H1 (cell line): Measurements from ENCODE around the gene PRC1. TPM values are rescaled to one million over a fixed set of nuclear protein-coding genes. Genes with fewer than 3 reads are reported as not detected.

Experiments used
- CTCF ChIA-PET: fragments of 300-600 bp; sonication (Branson Sonifier 250); formaldehyde crosslinking; loops from one replicate; lab custom pipeline; 2021; ENCODE audit not compliant: partially characterized antibody; lab: Charles Lee
- POLR2A ChIA-PET: fragments of 300-600 bp; sonication (Branson Sonifier 250); formaldehyde crosslinking; loops from one replicate; lab custom pipeline; 2021; ENCODE audit warnings: inconsistent platforms; ENCODE audit not compliant: partially characterized antibody; lab: Charles Lee
- DNase-seq, 2 experiments: peaks; one replicate each; pipeline versions ENCODE4 v3.0.0 to v3.0.0-alpha.2; 2010 to 2022; ENCODE audit warnings: low spot score in 2 of 2, low read depth in 1 of 2, mixed read lengths in 1 of 2
- FAIRE-seq: peaks from 2 replicates; lab custom pipeline; 2011; peaks lifted over from hg19 to GRCh38; lab: Jason Lieb, UNC
- H2AFZ ChIP-seq: 2 replicates; pipeline ENCODE4 v1.8.1; 2012; ENCODE audit warnings: low read length, inconsistent platforms
- H2AK5ac ChIP-seq: 2 replicates; pipeline ENCODE4 v1.6.1; 2013; ENCODE audit warnings: low read depth, low read length
- H2BK120ac ChIP-seq: replicated peaks from 2 replicates; pipeline ENCODE3; 2013; ENCODE audit warnings: low read depth, low read length, inconsistent platforms
- H2BK12ac ChIP-seq: 2 replicates; pipeline ENCODE4 v1.6.1; 2013; ENCODE audit warnings: low read depth, low read length
- H2BK15ac ChIP-seq: 2 replicates; pipeline ENCODE4 v1.6.1; 2013; ENCODE audit warnings: low read length
- H2BK20ac ChIP-seq: 2 replicates; pipeline ENCODE4 v1.6.1; 2013; ENCODE audit warnings: low read length
- H2BK5ac ChIP-seq: 2 replicates; pipeline ENCODE4 v1.6.1; 2013; ENCODE audit warnings: low read depth, low read length
- H3K14ac ChIP-seq: 2 replicates; pipeline ENCODE4 v1.6.1; 2013; ENCODE audit warnings: inconsistent platforms; ENCODE audit not compliant: insufficient read length
- H3K18ac ChIP-seq: 2 replicates; pipeline ENCODE4 v1.6.1; 2013; ENCODE audit warnings: low read length; ENCODE audit errors: extremely low read depth
- H3K23ac ChIP-seq: 2 replicates; pipeline ENCODE4 v1.6.1; 2013; ENCODE audit warnings: inconsistent platforms; ENCODE audit not compliant: insufficient read length
- H3K23me2 ChIP-seq: 2 replicates; pipeline ENCODE4 v1.6.1; 2013; ENCODE audit warnings: low read depth, low read length
- H3K27ac ChIP-seq: 2 replicates; pipeline ENCODE4 v1.6.1; 2011; ENCODE audit warnings: low read depth, low read length, inconsistent platforms
- H3K27me3 ChIP-seq, 4 experiments: replicated peaks in 1 of 4; 1 replicate in 1 of 4; 2 replicates in 3 of 4; pipeline versions ENCODE4 v1.6.1 to v1.8.1; 2011 to 2013; ENCODE audit warnings: low read length in 3 of 4, mild to moderate bottlenecking in 3 of 4, inconsistent platforms in 2 of 4, mixed read lengths in 2 of 4, moderate library complexity in 1 of 4; ENCODE audit not compliant: control insufficient read depth in 3 of 4, insufficient read depth in 3 of 4; ENCODE audit errors: extremely low read depth in 1 of 4
- H3K36me3 ChIP-seq, 4 experiments: 2 replicates each; pipeline versions ENCODE4 v1.6.1 to v1.8.1; 2011 to 2013; ENCODE audit warnings: mild to moderate bottlenecking in 4 of 4, low read length in 3 of 4, moderate library complexity in 2 of 4, control low read depth in 1 of 4, inconsistent platforms in 1 of 4; ENCODE audit not compliant: insufficient read depth in 4 of 4, control insufficient read depth in 2 of 4
- H3K4ac ChIP-seq: replicated peaks from 2 replicates; pipeline ENCODE3; 2013; ENCODE audit warnings: low read length, low read depth, mixed read lengths, inconsistent platforms; ENCODE audit not compliant: insufficient read length
- H3K4me1 ChIP-seq, 4 experiments: replicated peaks in 1 of 4; 1 replicate in 1 of 4; 2 replicates in 3 of 4; pipeline versions ENCODE4 v1.6.1 to v1.8.1; 2011 to 2013; ENCODE audit warnings: low read length in 3 of 4, inconsistent platforms in 2 of 4, mixed read lengths in 1 of 4; ENCODE audit not compliant: insufficient read depth in 4 of 4, control insufficient read depth in 3 of 4
- H3K4me2 ChIP-seq, 2 experiments: 2 replicates each; pipeline versions ENCODE4 v1.6.1 to v1.8.1; 2011 to 2013; ENCODE audit warnings: low read depth in 2 of 2, low read length in 2 of 2, control low read depth in 1 of 2, inconsistent platforms in 1 of 2, mild to moderate bottlenecking in 1 of 2; ENCODE audit not compliant: insufficient read depth in 1 of 2
- H3K4me3 ChIP-seq, 4 experiments: fragments of 200-600, 300-600 bp in 1 of 4; sonication (generic), shearing (Covaris generic), sonication (Bioruptor Twin) in 1 of 4; 2 replicates each; pipeline versions ENCODE4 v1.5.1 to v1.8.1; 2011 to 2016; ENCODE audit warnings: low read length in 4 of 4, low read depth in 3 of 4, control low read depth in 2 of 4, inconsistent platforms in 2 of 4, mild to moderate bottlenecking in 2 of 4, mixed read lengths in 1 of 4, moderate library complexity in 1 of 4; ENCODE audit not compliant: insufficient read depth in 2 of 4; ENCODE audit errors: extremely low read depth in 1 of 4
- H3K56ac ChIP-seq: replicated peaks from 2 replicates; pipeline ENCODE3; 2013; ENCODE audit warnings: low read depth, mild to moderate bottlenecking, mixed read lengths, low read length, inconsistent platforms; ENCODE audit not compliant: insufficient read length
- H3K79me1 ChIP-seq: 2 replicates; pipeline ENCODE4 v1.6.1; 2013; ENCODE audit warnings: low read depth, low read length, control low read depth
- H3K79me2 ChIP-seq, 2 experiments: 2 replicates each; pipeline versions ENCODE4 v1.6.1 to v1.8.1; 2012 to 2013; ENCODE audit warnings: low read length in 2 of 2, mild to moderate bottlenecking in 2 of 2, inconsistent platforms in 1 of 2; ENCODE audit not compliant: insufficient read depth in 2 of 2, control insufficient read depth in 1 of 2
- H3K9ac ChIP-seq, 4 experiments: replicated peaks in 1 of 4; 1 replicate in 1 of 4; 2 replicates in 3 of 4; pipeline versions ENCODE4 v1.6.1 to v1.8.1; 2011 to 2013; ENCODE audit warnings: low read depth in 3 of 4, low read length in 3 of 4, control low read depth in 2 of 4, mild to moderate bottlenecking in 2 of 4, moderate library complexity in 2 of 4, inconsistent platforms in 1 of 4; ENCODE audit errors: extremely low read depth in 1 of 4
- H3K9me3 ChIP-seq, 2 experiments: 2 replicates each; pipeline versions ENCODE4 v1.6.1 to v1.8.1; 2012 to 2013; ENCODE audit warnings: mild to moderate bottlenecking in 2 of 2, moderate library complexity in 2 of 2, control low read depth in 1 of 2, inconsistent platforms in 1 of 2, low read depth in 1 of 2, low read length in 1 of 2, mixed read lengths in 1 of 2; ENCODE audit not compliant: insufficient read depth in 2 of 2
- H4K20me1 ChIP-seq, 2 experiments: replicated peaks in 1 of 2; 2 replicates each; pipeline versions ENCODE3 to v1.8.1; 2011 to 2013; ENCODE audit warnings: inconsistent platforms in 2 of 2, low read length in 2 of 2, mild to moderate bottlenecking in 1 of 2; ENCODE audit not compliant: insufficient read depth in 2 of 2, control insufficient read depth in 1 of 2
- H4K5ac ChIP-seq: 2 replicates; pipeline ENCODE4 v1.6.1; 2013; ENCODE audit warnings: low read length, low read depth, mixed read lengths, inconsistent platforms; ENCODE audit not compliant: insufficient read length
- H4K8ac ChIP-seq: 2 replicates; pipeline ENCODE4 v1.8.0; 2013; ENCODE audit warnings: mild to moderate bottlenecking, moderate library complexity, low read length, inconsistent platforms; ENCODE audit not compliant: insufficient read depth; ENCODE audit errors: extremely low read depth
- H4K91ac ChIP-seq: replicated peaks from 2 replicates; pipeline ENCODE3; 2013; ENCODE audit warnings: low read length, mixed read lengths, inconsistent platforms; ENCODE audit not compliant: insufficient read length
- ATF3 ChIP-seq: IDR thresholded peaks from 2 replicates; pipeline ENCODE4 v1.6.1; 2011; ENCODE audit warnings: low read depth, mild to moderate bottlenecking, low read length; ENCODE audit not compliant: insufficient read depth
- BCL11A ChIP-seq, 2 experiments: IDR thresholded peaks; one replicate each; pipeline ENCODE4 v1.6.1; 2011; ENCODE audit warnings: low read depth in 2 of 2, low read length in 2 of 2, mild to moderate bottlenecking in 2 of 2
- WGBS, 2 experiments: shearing (Covaris generic) in 1 of 2; methylation state at CpG; one replicate each; pipeline versions ENCODE4 v1.1.6 to v1.1.7; 2013 to 2015; ENCODE audit warnings: low lambda C conversion rate in 2 of 2, mixed read lengths in 2 of 2, inconsistent platforms in 1 of 2, low coverage in 1 of 2, missing lambda C conversion rate in 1 of 2; ENCODE audit not compliant: insufficient replicate concordance in 2 of 2, insufficient coverage in 1 of 2, insufficient read length in 1 of 2; ENCODE audit errors: extremely low coverage in 1 of 2, missing lambda C conversion rate in 1 of 2; 5-methylcytosine and 5-hydroxymethylcytosine counted together
- polyA plus RNA-seq, 7 experiments: library from polyadenylated mRNA; depleted of rRNA in 3 of 7; stranded (reverse) in 5 of 7; unstranded in 2 of 7; fragments of >200 nt in 5 of 7; fragments of 200-250 nt in 2 of 7; gene quantifications; 1 replicate in 5 of 7; 2 replicates in 1 of 7; 4 replicates in 1 of 7; pipeline versions ENCODE4 v1.2.1 to v1.2.3, GENCODE V29; 2011 to 2013; ENCODE audit warnings: missing spikeins in 2 of 7, mixed read lengths in 2 of 7
- total RNA-seq: library from RNA; stranded (reverse); fragmentation: NEBNext Ultra II Directional; extraction: Animal tissue kit (Norgen Biotek cat#: 25700); gene quantifications from 2 replicates; pipeline ENCODE4 v1.2.1, GENCODE V29; 2021
- TF ChIP-seq, protein P1 (sequence below), 3 experiments: IDR thresholded peaks; 1 replicate in 2 of 3; 2 replicates in 1 of 3; pipeline versions ENCODE4 v1.5.1 to v1.6.1; 2011; ENCODE audit warnings: low read length in 3 of 3, mild to moderate bottlenecking in 3 of 3, inconsistent platforms in 2 of 3, low read depth in 1 of 3, moderate library complexity in 1 of 3; ENCODE audit not compliant: insufficient read depth in 1 of 3; ENCODE audit errors: control extremely low read depth in 1 of 3

PRC1 gene
- total and polyA plus RNA-seq, 2 of the 8 experiments (the other 6 are each of a cell fraction or from before 2014, with no cell fraction given) = 90.7 to 181 TPM

DNA sequence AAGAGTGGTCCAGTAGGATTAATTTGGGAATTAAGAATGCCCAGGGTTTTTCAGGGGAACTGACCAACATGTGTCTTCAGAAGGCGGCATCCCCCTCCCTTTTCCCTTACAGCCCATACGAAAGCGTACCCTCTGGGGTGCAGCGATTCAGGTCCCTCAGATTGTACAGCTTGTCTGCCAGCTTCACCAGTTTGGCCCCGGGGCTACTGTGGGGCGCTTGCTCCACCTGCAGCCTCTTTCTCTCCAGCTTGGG is 62.8 kb downstream of the PRC1 start:
- Histone ChIP-seq H3K9ac (no peak overlapping the region), H3K9me3 (no peaks in the 10 kb centered on the region), H3K4me2 (peak overlapping the region; percentile 47 to 93; a peak in 3 of 4 replicates), H2BK5ac (no peak overlapping the region), H4K91ac (no peak overlapping the region), H3K23ac (no peak overlapping the region), H3K79me2 (no peaks in the 10 kb centered on the region), H2BK12ac (no peak overlapping the region), H3K14ac (no peak overlapping the region), H2AK5ac (no peak overlapping the region), H4K5ac (no peak overlapping the region), H2BK15ac (no peak overlapping the region)
- POLR2A ChIA-PET = interaction anchor here (0.6 to 5.0 kb wide), 9 partner anchors 22 to 262 kb away, joined by 3 to 24 read pairs (median 3); partner anchors contain the start of genes BLM, MAN2A2 and RCCD1
- 15% methylated on average over 6 of the region's 6 CpGs; no CpG with 5 or more reads in 1 of the 2 experiments for WGBS, 2 experiments
- DNase-seq (no peak), FAIRE-seq (no peak)
- TF ChIP-seq, protein P1, sequence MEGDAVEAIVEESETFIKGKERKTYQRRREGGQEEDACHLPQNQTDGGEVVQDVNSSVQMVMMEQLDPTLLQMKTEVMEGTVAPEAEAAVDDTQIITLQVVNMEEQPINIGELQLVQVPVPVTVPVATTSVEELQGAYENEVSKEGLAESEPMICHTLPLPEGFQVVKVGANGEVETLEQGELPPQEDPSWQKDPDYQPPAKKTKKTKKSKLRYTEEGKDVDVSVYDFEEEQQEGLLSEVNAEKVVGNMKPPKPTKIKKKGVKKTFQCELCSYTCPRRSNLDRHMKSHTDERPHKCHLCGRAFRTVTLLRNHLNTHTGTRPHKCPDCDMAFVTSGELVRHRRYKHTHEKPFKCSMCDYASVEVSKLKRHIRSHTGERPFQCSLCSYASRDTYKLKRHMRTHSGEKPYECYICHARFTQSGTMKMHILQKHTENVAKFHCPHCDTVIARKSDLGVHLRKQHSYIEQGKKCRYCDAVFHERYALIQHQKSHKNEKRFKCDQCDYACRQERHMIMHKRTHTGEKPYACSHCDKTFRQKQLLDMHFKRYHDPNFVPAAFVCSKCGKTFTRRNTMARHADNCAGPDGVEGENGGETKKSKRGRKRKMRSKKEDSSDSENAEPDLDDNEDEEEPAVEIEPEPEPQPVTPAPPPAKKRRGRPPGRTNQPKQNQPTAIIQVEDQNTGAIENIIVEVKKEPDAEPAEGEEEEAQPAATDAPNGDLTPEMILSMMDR (IDR thresholded peaks at IDR 0.05; ENCODE audit: control extremely low read depth in 1 of 3, insufficient read depth in 1 of 3, low read depth in 1 of 3, low read length in 3 of 3) = no peak
- TF ChIP-seq ATF3 (0 out of 2 replicates have a peak, but pooled peaks have one; percentile 5), BCL11A (IDR thresholded peaks at IDR 0.05; ENCODE audit: low read depth in 2 of 2, low read length in 2 of 2) (no peak)
- TF ChIP-seq, all 59 proteins: peak for 1
- Histone ChIP-seq H3K18ac (no peak overlapping the region), H3K23me2 (peaks cover 11% of the 10 kb centered on the region; the same call in 1 of the 2 replicates), H3K36me3 (no peaks in the 10 kb centered on the region), H3K79me1 (no peaks in the 10 kb centered on the region; the same call in 1 of the 2 replicates), H2BK120ac (no peak overlapping the region), H4K8ac (no peak overlapping the region), H3K56ac (no peak overlapping the region), H3K4me1 (peaks cover 0 to 13% (median 7%) of the 10 kb centered on the region in 4 experiments; a peak in 6 of 7 replicates), H4K20me1 (peaks cover 0 to 1% of the 10 kb centered on the region in 2 experiments), H3K27ac (no peak overlapping the region), H2AFZ (no peak overlapping the region), H3K4me3 (peak overlapping the region in 3 of 4 experiments; percentile 58 to 83 (median 82); a peak in 6 of 8 replicates), H3K4ac (no peak overlapping the region), H2BK20ac (no peak overlapping the region), H3K27me3 (0 out of 7 replicates have a peak, but pooled peaks cover 0 to 4% (median 0%) of the 10 kb centered on the region in 4 experiments)
- CTCF ChIA-PET = interaction anchor here (0.6 to 20.7 kb wide), 37 partner anchors 9 to 921 kb away, joined by 3 to 306 read pairs (median 6); partner anchors contain the start of genes FES, FURIN, MAN2A2 and RCCD1
